PC-3 (cell line): ENCODE results near the gene PLCD1. TPM values are rescaled to one million over a fixed set of nuclear protein-coding genes. Genes with fewer than 3 reads are reported as not detected.

ENCODE experiments used
- ATAC-seq: fragments of 200-7000 bp; cut with Tn5 transposase; 2 replicates; pipeline ENCODE4 v1.9.1; 2020; ENCODE audit warnings: mild to moderate bottlenecking, moderate library complexity
- BruUV-seq: library from RNA; stranded (reverse); fragments of 400-500 nt; replicated peaks from 2 replicates; lab custom pipeline; 2021; lab: Mats Ljungman, UMichigan
- CTCF ChIA-PET: fragments of 300-600 bp; sonication (Branson Sonifier 250); formaldehyde crosslinking; loops from one replicate; lab custom pipeline; 2022; ENCODE audit warnings: antibody characterized with exemption; lab: Charles Lee
- POLR2A ChIA-PET: fragments of 300-600 bp; sonication (Branson Sonifier 250); formaldehyde crosslinking; loops from one replicate; lab custom pipeline; 2022; ENCODE audit warnings: antibody characterized with exemption; ENCODE audit not compliant: unreplicated experiment; lab: Charles Lee
- DNase-seq: peaks from one replicate; pipeline ENCODE4 v3.0.0-alpha.2; 2015
- H2AFZ ChIP-seq: fragments of 300-600 bp; sonication (generic); 2 replicates; pipeline ENCODE4 v1.6.0; 2016; ENCODE audit warnings: antibody characterized with exemption, low read length
- H3F3A ChIP-seq: fragments of 300-600 bp; sonication (generic); one replicate; pipeline ENCODE4 v1.6.0; 2017; ENCODE audit warnings: antibody characterized with exemption, low read length, control low read depth, mild to moderate bottlenecking; ENCODE audit not compliant: unreplicated experiment
- H3K27ac ChIP-seq: fragments of 300-600 bp; sonication (generic); 2 replicates; pipeline ENCODE4 v1.5.1; 2016; ENCODE audit warnings: mild to moderate bottlenecking, low read length
- H3K27me3 ChIP-seq: fragments of 300-600 bp; sonication (generic); 2 replicates; pipeline ENCODE4 v1.6.1; 2016; ENCODE audit warnings: low read length, mixed read lengths
- H3K36me3 ChIP-seq: fragments of 300-600 bp; sonication (generic); 2 replicates; pipeline ENCODE4 v1.6.1; 2016; ENCODE audit warnings: low read depth, mixed run types, low read length, mixed read lengths
- H3K4me1 ChIP-seq: fragments of 300-600 bp; sonication (generic); 2 replicates; pipeline ENCODE4 v1.5.1; 2016; ENCODE audit warnings: low read length; ENCODE audit not compliant: insufficient read depth
- H3K4me2 ChIP-seq: fragments of 300-600 bp; sonication (generic); 2 replicates; pipeline ENCODE4 v1.6.0; 2016; ENCODE audit warnings: low read length
- H3K4me3 ChIP-seq: fragments of 300-600 bp; sonication (generic); 2 replicates; pipeline ENCODE4 v1.5.1; 2016; ENCODE audit warnings: mild to moderate bottlenecking, low read length, mixed read lengths
- H3K79me2 ChIP-seq: fragments of 300-600 bp; sonication (generic); 2 replicates; pipeline ENCODE4 v1.6.1; 2017; ENCODE audit warnings: low read length, mixed read lengths
- H3K9ac ChIP-seq: fragments of 300-600 bp; sonication (generic); 2 replicates; pipeline ENCODE4 v1.6.0; 2016; ENCODE audit warnings: mild to moderate bottlenecking, low read length
- H3K9me2 ChIP-seq: fragments of 300-600 bp; sonication (generic); replicated peaks from 2 replicates; pipeline ENCODE4 v1.6.1; 2016; ENCODE audit warnings: mixed run types, low read length, mixed read lengths
- H3K9me3 ChIP-seq: fragments of 300-600 bp; sonication (generic); 2 replicates; pipeline ENCODE4 v1.6.1; 2016; ENCODE audit warnings: low read length, mixed read lengths
- H4K20me1 ChIP-seq: fragments of 300-600 bp; sonication (generic); 2 replicates; pipeline ENCODE4 v1.6.1; 2016; ENCODE audit warnings: low read length, mixed read lengths
- EZH2 ChIP-seq: fragments of 300-600 bp; sonication (generic); IDR thresholded peaks from one replicate; pipeline ENCODE4 v1.6.1; 2017; ENCODE audit warnings: antibody characterized with exemption, mild to moderate bottlenecking, low read length; ENCODE audit not compliant: unreplicated experiment
- EZH2phosphoT487 ChIP-seq: fragments of 300-600 bp; sonication (generic); IDR thresholded peaks from 2 replicates; pipeline ENCODE4 v1.6.1; 2018; ENCODE audit warnings: mild to moderate bottlenecking, antibody characterized with exemption, low read length, borderline replicate concordance
- intact Hi-C: fragments of 100-400 bp; cut with micrococcal nuclease; formaldehyde crosslinking; loops from 2 replicates; pipeline ENCODE4 v1.9.0; 2023
- total RNA-seq: library from RNA; depleted of rRNA; stranded (reverse); fragments of >200 nt; gene quantifications from 2 replicates; pipeline ENCODE4 v1.2.3, GENCODE V29; 2014
- TF ChIP-seq, protein P1 (sequence below): fragments of 300-600 bp; sonication (generic); conservative IDR thresholded peaks from 2 replicates; pipeline ENCODE4 v1.5.1; 2017; ENCODE audit warnings: antibody characterized with exemption, low read depth, mild to moderate bottlenecking, low read length

The PLCD1 gene
- total RNA-seq, 1 experiment from 2014 or later = 18.5 TPM

DNA sequence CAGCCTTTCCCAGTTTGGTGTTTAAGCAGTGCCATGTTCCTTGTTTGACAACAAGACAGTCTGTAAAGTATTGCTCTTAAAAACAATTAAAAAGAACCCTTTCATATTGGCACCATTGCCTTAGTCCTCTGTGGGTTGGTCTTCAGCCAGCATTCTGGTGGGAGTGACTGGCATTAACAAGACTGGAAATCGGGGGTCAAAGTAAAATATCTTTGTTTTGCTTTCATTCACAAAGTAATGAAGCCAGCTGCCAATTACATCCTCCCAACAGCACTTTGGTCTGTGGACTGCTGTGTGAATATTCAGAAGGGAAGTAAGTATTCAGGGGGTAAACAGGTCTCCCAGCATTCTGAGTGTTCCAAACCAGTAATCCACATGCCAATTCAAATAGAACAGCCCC is 47.1 kb downstream of the PLCD1 start:
- Histone ChIP-seq H3K4me1 (peaks cover 24% of the 10 kb centered on the region), H3K36me3 (no peaks in the 10 kb centered on the region), H3K27ac (no peak overlapping the region), H3F3A (no peaks in the 10 kb centered on the region), H3K9ac (no peak overlapping the region), H2AFZ (no peak overlapping the region), H3K4me3 (no peak overlapping the region), H3K4me2 (no peak overlapping the region), H3K27me3 (no peaks in the 10 kb centered on the region), H4K20me1 (no peaks in the 10 kb centered on the region), H3K9me3 (no peaks in the 10 kb centered on the region), H3K79me2 (no peaks in the 10 kb centered on the region), H3K9me2 (no peaks in the 10 kb centered on the region)
- CTCF ChIA-PET = interaction anchor here (0.6 kb wide), 1 partner anchor 15 kb away, joined by 5 read pairs; no protein-coding TSS in a partner anchor
- no peak for ATAC-seq
- intact Hi-C loops = no loop called here
- no peak for DNase-seq
- BruUV-seq = no TSS peak
- POLR2A ChIA-PET = no interaction called here
- no peak for TF ChIP-seq EZH2
- TF ChIP-seq, protein P1, sequence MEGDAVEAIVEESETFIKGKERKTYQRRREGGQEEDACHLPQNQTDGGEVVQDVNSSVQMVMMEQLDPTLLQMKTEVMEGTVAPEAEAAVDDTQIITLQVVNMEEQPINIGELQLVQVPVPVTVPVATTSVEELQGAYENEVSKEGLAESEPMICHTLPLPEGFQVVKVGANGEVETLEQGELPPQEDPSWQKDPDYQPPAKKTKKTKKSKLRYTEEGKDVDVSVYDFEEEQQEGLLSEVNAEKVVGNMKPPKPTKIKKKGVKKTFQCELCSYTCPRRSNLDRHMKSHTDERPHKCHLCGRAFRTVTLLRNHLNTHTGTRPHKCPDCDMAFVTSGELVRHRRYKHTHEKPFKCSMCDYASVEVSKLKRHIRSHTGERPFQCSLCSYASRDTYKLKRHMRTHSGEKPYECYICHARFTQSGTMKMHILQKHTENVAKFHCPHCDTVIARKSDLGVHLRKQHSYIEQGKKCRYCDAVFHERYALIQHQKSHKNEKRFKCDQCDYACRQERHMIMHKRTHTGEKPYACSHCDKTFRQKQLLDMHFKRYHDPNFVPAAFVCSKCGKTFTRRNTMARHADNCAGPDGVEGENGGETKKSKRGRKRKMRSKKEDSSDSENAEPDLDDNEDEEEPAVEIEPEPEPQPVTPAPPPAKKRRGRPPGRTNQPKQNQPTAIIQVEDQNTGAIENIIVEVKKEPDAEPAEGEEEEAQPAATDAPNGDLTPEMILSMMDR = no peak
- TF ChIP-seq EZH2phosphoT487 = no peak

GRCh38 chr3:37981348-37981664 is 48.1 kb downstream of the PLCD1 start:
- H3K9me3 ChIP-seq = no peaks in the 10 kb centered on the region
- no peaks in the 10 kb centered on the region for H4K20me1 ChIP-seq
- no peaks in the 10 kb centered on the region for H3K36me3 ChIP-seq
- no peaks in the 10 kb centered on the region for H3F3A ChIP-seq
- BruUV-seq = no TSS peak
- no peaks in the 10 kb centered on the region for H3K9me2 ChIP-seq
- H3K4me1 ChIP-seq = peaks cover 14% of the 10 kb centered on the region
- H3K27me3 ChIP-seq = no peaks in the 10 kb centered on the region
- POLR2A ChIA-PET = interaction anchor here (0.6 kb wide), 1 partner anchor 642 kb away, joined by 5 read pairs; no protein-coding TSS in a partner anchor
- CTCF ChIA-PET = no interaction called here
- no peak overlapping the region for H3K4me3 ChIP-seq
- H3K79me2 ChIP-seq = no peaks in the 10 kb centered on the region
- H2AFZ ChIP-seq = no peak overlapping the region
- 0 out of 2 replicates have a peak overlapping the region, but pooled peaks have one; percentile 21 for H3K4me2 ChIP-seq
- no peak overlapping the region for H3K9ac ChIP-seq
- TF ChIP-seq, protein P1 = no peak
- no peak for TF ChIP-seq EZH2
- peak; percentile 32 for ATAC-seq
- peak overlapping the region; percentile 21; the same call in 1 of the 2 replicates for H3K27ac ChIP-seq
- peak; percentile 44 for DNase-seq
- intact Hi-C loops = no loop called here
